Measurements from ENCODE around the gene ACP6. TPM values are rescaled to one million over a fixed set of nuclear protein-coding genes. Genes with fewer than 3 reads are reported as not detected.
"Not testable (repeated sequence)": the region's sequence is repeated elsewhere in the genome, so short reads cannot be mapped to it uniquely, and the experiment has no call there.

The ACP6 gene
- total RNA-seq, 2 donors from 2014 or later: 11.8 to 12.9 TPM

GRCh38 chr1:147627435-147628110 lies 42.8 kb downstream of the ACP6 start:
- ATAC-seq (peak; percentile 67 to 85), DNase-seq (peak; percentile 57)
- intact Hi-C loops (cut with DNase I): loop anchor here (5.0 kb wide), 1 partner anchor 135 kb away; no protein-coding TSS in a partner anchor

- ATAC-seq (no peak), DNase-seq (no peak)
Measured at GRCh38 chr1:147626739-147627138, 43.6 kb downstream of the ACP6 start.

GRCh38 chr1:147626291-147626690 lies 44.0 kb downstream of the ACP6 start:
- ATAC-seq: no peak
- intact Hi-C loops (cut with DNase I): loop anchor here (5.0 kb wide), 1 partner anchor 134 kb away; no protein-coding TSS in a partner anchor
- DNase-seq: no peak

More at GRCh38 chr1:147626739-147627138, 43.6 kb downstream of the ACP6 start:
- intact Hi-C loops (cut with DNase I): loop anchor here (5.0 kb wide), 1 partner anchor 134 kb away; no protein-coding TSS in a partner anchor

GRCh38 chr1:147625362-147625995 lies 44.8 kb downstream of the ACP6 start:
- intact Hi-C loops (cut with DNase I): loop anchor here (5.0 kb wide), 1 partner anchor 133 kb away; no protein-coding TSS in a partner anchor

GRCh38 chr1:147624529-147624928 lies 45.8 kb downstream of the ACP6 start:
- DNase-seq (no peak), ATAC-seq (no peak)
- intact Hi-C loops (cut with DNase I): no loop called here

More at GRCh38 chr1:147625362-147625995, 44.8 kb downstream of the ACP6 start:
- no peak for ATAC-seq
- DNase-seq: no peak

GRCh38 chr1:147624011-147624410 lies 46.3 kb downstream of the ACP6 start:
- DNase-seq: no peak
- intact Hi-C loops (cut with DNase I): no loop called here
- ATAC-seq: no peak

- intact Hi-C loops (cut with DNase I): no loop called here
- no peak for DNase-seq
- no peak for ATAC-seq
Measured at GRCh38 chr1:147622731-147623130, 47.6 kb downstream of the ACP6 start.

- DNase-seq: no peak
- peak; percentile 17 to 37 for ATAC-seq
- intact Hi-C loops (cut with DNase I): no loop called here
Measured at GRCh38 chr1:147620543-147620942, 49.8 kb downstream of the ACP6 start.

GRCh38 chr1:147619741-147620140 lies 50.6 kb downstream of the ACP6 start:
- intact Hi-C loops (cut with DNase I): no loop called here
- DNase-seq (no peak), ATAC-seq (no peak)

- intact Hi-C loops (cut with DNase I): no loop called here
- ATAC-seq: peak in 1 of 2 donors; percentile 31
- no peak for DNase-seq
Measured at GRCh38 chr1:147618771-147619170, 51.6 kb downstream of the ACP6 start.

GRCh38 chr1:147618077-147618569 lies 52.2 kb downstream of the ACP6 start:
- intact Hi-C loops (cut with DNase I): no loop called here
- DNase-seq (no peak), ATAC-seq (no peak)

GRCh38 chr1:147614966-147615365 lies 55.4 kb downstream of the ACP6 start:
- intact Hi-C loops (cut with DNase I): loop anchor here in 1 of 2 donors (5.0 kb wide), 1 partner anchor 108 kb away; no protein-coding TSS in a partner anchor
- not testable (repeated sequence) for ATAC-seq, DNase-seq

- ATAC-seq: no peak
Measured at GRCh38 chr1:147613506-147613905, 56.8 kb downstream of the ACP6 start.

GRCh38 chr1:147612366-147612765 lies 58.0 kb downstream of the ACP6 start:
- ATAC-seq (no peak), DNase-seq (no peak)
- intact Hi-C loops (cut with DNase I): loop anchor here in 1 of 2 donors (5.0 kb wide), 1 partner anchor 105 kb away; no protein-coding TSS in a partner anchor

More at GRCh38 chr1:147613506-147613905, 56.8 kb downstream of the ACP6 start:
- intact Hi-C loops (cut with DNase I): loop anchor here in 1 of 2 donors (5.0 kb wide), 1 partner anchor 106 kb away; no protein-coding TSS in a partner anchor
- no peak for DNase-seq

GRCh38 chr1:147611586-147611985 lies 58.7 kb downstream of the ACP6 start:
- intact Hi-C loops (cut with DNase I): loop anchor here in 1 of 2 donors (5.0 kb wide), 1 partner anchor 104 kb away; no protein-coding TSS in a partner anchor
- no peak for DNase-seq
- no peak for ATAC-seq

- DNase-seq (no peak), ATAC-seq (no peak)
- intact Hi-C loops (cut with DNase I): loop anchor here in 1 of 2 donors (5.0 kb wide), 1 partner anchor 104 kb away; no protein-coding TSS in a partner anchor
Measured at GRCh38 chr1:147611021-147611426, 59.3 kb downstream of the ACP6 start.

GRCh38 chr1:147609358-147609757 lies 61.0 kb downstream of the ACP6 start:
- intact Hi-C loops (cut with DNase I): no loop called here
- DNase-seq (no peak), ATAC-seq (no peak)

- no peak for ATAC-seq
- intact Hi-C loops (cut with DNase I): no loop called here
- no peak for DNase-seq
Measured at GRCh38 chr1:147608596-147608995, 61.7 kb downstream of the ACP6 start.

- DNase-seq: no peak
- ATAC-seq: no peak
- intact Hi-C loops (cut with DNase I): no loop called here
Measured at GRCh38 chr1:147605591-147605990, 64.7 kb downstream of the ACP6 start.

GRCh38 chr1:147603986-147604385 lies 66.3 kb downstream of the ACP6 start:
- ATAC-seq (no peak), DNase-seq (no peak)
- intact Hi-C loops (cut with DNase I): no loop called here

Data from left cardiac atrium (tissue), 4 donors.